Breast epithelium (tissue), 4 donors: Measurements from ENCODE around the gene CDH23. TPM values are rescaled to one million over a fixed set of nuclear protein-coding genes. Genes with fewer than 3 reads are reported as not detected.

Source experiments
- DNase-seq, 2 donors: peaks; one replicate each; pipeline ENCODE4 v3.0.0-alpha.2; 2019; ENCODE audit warnings: low spot score in 2 of 2
- H3K27ac ChIP-seq, 2 donors: fragments of 200-600 bp; sonication (generic) in 1 of 2; one replicate each; pipeline ENCODE4 v1.5.1; 2016 to 2019; ENCODE audit warnings: mild to moderate bottlenecking in 1 of 2
- H3K27me3 ChIP-seq, 2 donors: fragments of 200-600 bp; sonication (generic) in 1 of 2; one replicate each; pipeline versions ENCODE4 v1.5.1 to v1.6.0; 2017 to 2019; ENCODE audit warnings: control low read depth in 1 of 2, mild to moderate bottlenecking in 1 of 2
- H3K36me3 ChIP-seq: fragments of 200-600 bp; one replicate; pipeline ENCODE4 v1.5.1; 2019
- H3K4me1 ChIP-seq, 2 donors: fragments of 200-600 bp; sonication (generic); one replicate each; pipeline ENCODE4 v1.5.1; 2016 to 2019; ENCODE audit warnings: control low read depth in 1 of 2
- H3K4me3 ChIP-seq, 3 donors: fragments of 200-600 bp; sonication (generic); 1 replicate in 2 of 3; 2 replicates in 1 of 3; pipeline ENCODE4 v1.5.1; 2016 to 2019; ENCODE audit warnings: mild to moderate bottlenecking in 3 of 3, moderate library complexity in 2 of 3
- H3K9me3 ChIP-seq, 2 donors: fragments of 200-600 bp; sonication (generic) in 1 of 2; one replicate each; pipeline ENCODE4 v1.5.1; 2016 to 2019; ENCODE audit warnings: control low read depth in 1 of 2
- CTCF ChIP-seq, 3 donors: fragments of 450-650 bp; IDR thresholded peaks; one replicate each; pipeline ENCODE4 v1.5.1; 2016 to 2017; ENCODE audit warnings: antibody characterized with exemption in 3 of 3, mild to moderate bottlenecking in 3 of 3, moderate library complexity in 3 of 3
- POLR2A ChIP-seq: fragments of 450-650 bp; IDR thresholded peaks from one replicate; pipeline ENCODE4 v1.6.1; 2016; ENCODE audit warnings: antibody characterized with exemption, mild to moderate bottlenecking, moderate library complexity
- POLR2AphosphoS5 ChIP-seq, 3 donors: sonication (generic); formaldehyde crosslinking; IDR thresholded peaks; one replicate each; pipeline ENCODE4 v1.6.1; 2017; ENCODE audit warnings: antibody characterized with exemption in 3 of 3
- intact Hi-C: fragments of 100-400 bp; cut with DNase I; formaldehyde crosslinking; loops from one replicate; pipeline ENCODE4 v1.15.1; 2023; ENCODE audit warnings: low total_unique reads
- total RNA-seq, 3 donors: library from RNA; depleted of rRNA; stranded (reverse); fragments of >200 nt; gene quantifications; one replicate each; pipeline ENCODE4 v1.1.0, GENCODE V29; 2016

The CDH23 gene
- total RNA-seq, 3 donors from 2014 or later: 8.5 to 13.8 (median 11.6) TPM

- intact Hi-C loops: loop anchor here (1.0 kb wide), 1 partner anchor 76 kb away; no protein-coding TSS in a partner anchor
- peak in 1 of 2 donors; percentile 74 for DNase-seq
- peak; percentile 17 to 79 (median 30) for TF ChIP-seq POLR2AphosphoS5 (IDR thresholded peaks at IDR 0.05)
- TF ChIP-seq POLR2A: no peak
- TF ChIP-seq CTCF (IDR thresholded peaks at IDR 0.05): no peak
These were observed 375.3 kb downstream of the CDH23 start for GRCh38 chr10:71771821-71772617.

GRCh38 chr10:71772832-71773220, 376.1 kb downstream of the CDH23 start:
- intact Hi-C loops: no loop called here
- H3K4me3 ChIP-seq: peak overlapping the region; percentile 59 to 86 (median 81)
- H3K36me3 ChIP-seq: no peaks in the 10 kb centered on the region
- peaks cover 2 to 3% of the 10 kb centered on the region in 2 donors for H3K4me1 ChIP-seq
- DNase-seq: no peak
- TF ChIP-seq CTCF (IDR thresholded peaks at IDR 0.05): no peak
- no peak for TF ChIP-seq POLR2A
- no peak for TF ChIP-seq POLR2AphosphoS5 (IDR thresholded peaks at IDR 0.05)
- no peaks in the 10 kb centered on the region for H3K9me3 ChIP-seq
- no peaks in the 10 kb centered on the region for H3K27me3 ChIP-seq
- H3K27ac ChIP-seq: peak overlapping the region; percentile 82 to 94

More at GRCh38 chr10:71771821-71772617, 375.3 kb downstream of the CDH23 start:
- Histone ChIP-seq H3K27ac (peak overlapping the region; percentile 82 to 94), H3K4me1 (peaks cover 9 to 11% of the 10 kb centered on the region in 2 donors), H3K4me3 (peak overlapping the region; percentile 59 to 86 (median 81)), H3K36me3 (no peaks in the 10 kb centered on the region), H3K27me3 (no peaks in the 10 kb centered on the region), H3K9me3 (no peaks in the 10 kb centered on the region)

- peak; percentile 83 to 87 for DNase-seq
- no peaks in the 10 kb centered on the region for H3K36me3 ChIP-seq
- TF ChIP-seq CTCF (IDR thresholded peaks at IDR 0.05) (peak; percentile 39 to 82 (median 52)), POLR2A (peak; percentile 16), POLR2AphosphoS5 (IDR thresholded peaks at IDR 0.05) (peak; percentile 69 to 80 (median 72))
- H3K9me3 ChIP-seq: no peaks in the 10 kb centered on the region
- peak within 1 kb of the TSS; percentile 82 to 94 for H3K27ac ChIP-seq
- no peaks in the 10 kb centered on the region for H3K27me3 ChIP-seq
- intact Hi-C loops: no loop called here
- H3K4me1 ChIP-seq: peaks cover 0 to 2% of the 10 kb centered on the region in 2 donors
- peak within 1 kb of the TSS; percentile 59 to 86 (median 81) for H3K4me3 ChIP-seq
These were observed 376.7 kb downstream of the CDH23 start, which contains the start of gene VSIR for GRCh38 chr10:71773221-71773971. Gene VSIR, minus strand, starts transcription at chr10:71773520. Its CDS starts 81 bp downstream, at chr10:71773439.

GRCh38 chr10:71774916-71775702, 378.4 kb downstream of the CDH23 start:
- Histone ChIP-seq H3K27ac (no peak overlapping the region), H3K9me3 (no peaks in the 10 kb centered on the region), H3K27me3 (no peaks in the 10 kb centered on the region), H3K4me1 (peaks cover 0 to 2% of the 10 kb centered on the region in 2 donors), H3K4me3 (no peak overlapping the region), H3K36me3 (no peaks in the 10 kb centered on the region)
- intact Hi-C loops: no loop called here
- DNase-seq: no peak
- TF ChIP-seq CTCF (IDR thresholded peaks at IDR 0.05): no peak
- no peak for TF ChIP-seq POLR2A
